Loucy (cell line): ENCODE measurements around the gene CCL21.

Experiments
- EZH2phosphoT487 ChIP-seq: fragments of 200-600 bp; IDR thresholded peaks from 2 replicates; pipeline ENCODE4 v1.6.1; 2018; ENCODE audit warnings: antibody characterized with exemption, mild to moderate bottlenecking, moderate library complexity, borderline replicate concordance
- TF ChIP-seq, protein P1 (sequence below): fragments of 200-600 bp; sonication (generic); conservative IDR thresholded peaks from 2 replicates; pipeline ENCODE4 v1.5.1; 2014; ENCODE audit warnings: mild to moderate bottlenecking, antibody characterized with exemption, low read length

- TF ChIP-seq, protein P1, sequence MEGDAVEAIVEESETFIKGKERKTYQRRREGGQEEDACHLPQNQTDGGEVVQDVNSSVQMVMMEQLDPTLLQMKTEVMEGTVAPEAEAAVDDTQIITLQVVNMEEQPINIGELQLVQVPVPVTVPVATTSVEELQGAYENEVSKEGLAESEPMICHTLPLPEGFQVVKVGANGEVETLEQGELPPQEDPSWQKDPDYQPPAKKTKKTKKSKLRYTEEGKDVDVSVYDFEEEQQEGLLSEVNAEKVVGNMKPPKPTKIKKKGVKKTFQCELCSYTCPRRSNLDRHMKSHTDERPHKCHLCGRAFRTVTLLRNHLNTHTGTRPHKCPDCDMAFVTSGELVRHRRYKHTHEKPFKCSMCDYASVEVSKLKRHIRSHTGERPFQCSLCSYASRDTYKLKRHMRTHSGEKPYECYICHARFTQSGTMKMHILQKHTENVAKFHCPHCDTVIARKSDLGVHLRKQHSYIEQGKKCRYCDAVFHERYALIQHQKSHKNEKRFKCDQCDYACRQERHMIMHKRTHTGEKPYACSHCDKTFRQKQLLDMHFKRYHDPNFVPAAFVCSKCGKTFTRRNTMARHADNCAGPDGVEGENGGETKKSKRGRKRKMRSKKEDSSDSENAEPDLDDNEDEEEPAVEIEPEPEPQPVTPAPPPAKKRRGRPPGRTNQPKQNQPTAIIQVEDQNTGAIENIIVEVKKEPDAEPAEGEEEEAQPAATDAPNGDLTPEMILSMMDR = no peak
- no peak for TF ChIP-seq EZH2phosphoT487
Measured at GRCh38 chr9:34691936-34692315, 18.0 kb downstream of the CCL21 start.
